ENCODE data around the gene PLEKHH2.
"Not testable (repeated sequence)": the region's sequence is repeated elsewhere in the genome, so short reads cannot be mapped to it uniquely, and the experiment has no call there.

The PLEKHH2 gene

DNA sequence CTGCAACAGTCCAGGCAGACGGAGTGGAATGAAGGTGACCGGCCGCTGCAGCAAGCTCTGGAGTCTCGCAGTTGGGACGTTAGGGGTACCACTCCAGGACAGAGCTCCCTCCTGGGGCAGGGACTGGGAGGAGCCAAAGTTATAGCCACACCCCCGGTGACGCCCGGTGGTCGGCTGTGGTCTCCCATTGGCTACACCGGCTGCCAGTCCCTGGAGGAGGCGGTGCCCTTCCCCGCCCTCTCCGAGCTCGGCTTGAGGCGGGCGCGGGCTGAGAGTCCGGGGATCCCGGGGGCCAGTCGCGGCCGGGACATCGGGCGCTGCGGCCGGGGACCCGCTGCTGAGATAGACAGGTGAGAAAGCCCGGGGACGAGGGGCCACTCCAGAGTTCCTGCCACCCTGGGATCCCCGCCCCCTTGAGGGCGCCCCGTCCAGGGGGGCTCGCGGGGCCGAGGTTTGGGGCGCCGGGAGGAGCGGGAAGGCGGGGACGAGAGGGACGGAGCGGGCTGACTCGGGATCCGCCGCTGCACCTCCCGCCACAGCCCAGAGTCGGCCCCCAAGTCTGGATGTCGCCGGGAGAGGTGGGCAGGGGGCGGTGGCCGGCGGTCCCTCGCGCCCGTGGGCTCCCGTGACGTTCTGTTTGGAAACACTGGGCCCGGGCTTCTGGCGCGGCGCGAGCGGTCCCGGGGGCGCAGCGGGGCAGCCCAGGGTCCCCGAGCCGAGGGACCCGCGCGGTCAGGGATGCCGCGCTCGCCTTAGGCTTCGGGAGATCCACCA is at the start of gene PLEKHH2:
Gene PLEKHH2 (plus strand): TSS at position 231 of the 774 bp plus-strand sequence. CDS start 7,414 bp downstream, outside the sequence.
- no peak for DNase-seq

DNA sequence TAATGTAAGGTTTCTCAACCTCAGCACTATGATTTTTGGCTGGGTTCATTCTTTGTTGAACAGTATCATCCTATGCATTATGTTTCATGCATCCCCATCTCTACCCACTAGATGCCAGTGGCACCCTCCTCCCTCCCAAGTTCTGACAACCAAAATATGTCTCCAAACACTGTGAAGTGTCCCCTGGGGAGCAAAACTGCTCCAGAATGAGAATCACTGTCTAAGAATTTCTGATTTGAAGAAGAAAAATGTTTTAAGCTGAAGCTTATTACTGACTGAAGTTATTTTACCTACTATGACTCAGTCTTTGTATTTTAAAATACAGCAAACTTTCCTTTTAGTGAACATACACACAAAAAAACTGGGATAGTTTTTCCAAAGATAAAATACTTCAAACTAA is 44.6 kb upstream of the PLEKHH2 start:
- DNase-seq = no peak

DNA sequence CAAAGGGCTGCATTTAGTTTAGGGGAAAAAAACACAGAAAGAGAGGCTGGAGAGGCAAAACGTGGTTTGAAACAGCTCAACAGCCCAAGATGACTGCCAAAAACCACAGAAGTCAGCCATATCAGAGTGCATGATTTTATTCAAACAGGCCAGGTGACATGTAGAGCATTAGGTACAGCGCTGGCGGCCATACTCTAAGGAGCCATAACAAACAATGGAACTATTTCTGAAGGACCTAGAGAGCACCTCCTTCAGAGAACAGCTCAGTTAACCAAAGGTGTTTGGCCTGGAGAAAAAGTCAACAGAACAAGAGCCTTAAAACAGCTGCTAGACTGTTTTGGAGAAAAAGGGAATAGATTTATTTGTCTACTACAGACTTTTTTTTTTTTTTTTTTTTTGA is 43.8 kb upstream of the PLEKHH2 start:
- DNase-seq = no peak

DNA sequence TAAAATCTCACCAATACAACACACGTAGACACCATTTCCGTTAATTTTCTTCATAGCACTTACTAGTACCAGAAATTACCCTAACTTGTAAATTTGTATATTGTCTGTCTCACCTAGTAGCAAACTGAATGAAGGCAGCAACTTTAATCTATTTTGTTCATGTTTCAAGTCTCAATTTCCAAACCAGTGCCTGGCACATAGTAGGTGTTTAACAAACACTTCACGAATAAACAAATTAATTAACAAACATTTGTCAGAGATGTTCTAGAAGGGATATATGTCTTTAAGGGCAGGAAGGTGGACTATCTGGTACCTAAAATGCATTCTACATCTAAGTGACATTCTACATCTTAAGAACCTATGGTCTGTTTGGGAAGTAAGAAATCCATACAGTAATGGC is 42.2 kb upstream of the PLEKHH2 start:
- DNase-seq = no peak

DNA sequence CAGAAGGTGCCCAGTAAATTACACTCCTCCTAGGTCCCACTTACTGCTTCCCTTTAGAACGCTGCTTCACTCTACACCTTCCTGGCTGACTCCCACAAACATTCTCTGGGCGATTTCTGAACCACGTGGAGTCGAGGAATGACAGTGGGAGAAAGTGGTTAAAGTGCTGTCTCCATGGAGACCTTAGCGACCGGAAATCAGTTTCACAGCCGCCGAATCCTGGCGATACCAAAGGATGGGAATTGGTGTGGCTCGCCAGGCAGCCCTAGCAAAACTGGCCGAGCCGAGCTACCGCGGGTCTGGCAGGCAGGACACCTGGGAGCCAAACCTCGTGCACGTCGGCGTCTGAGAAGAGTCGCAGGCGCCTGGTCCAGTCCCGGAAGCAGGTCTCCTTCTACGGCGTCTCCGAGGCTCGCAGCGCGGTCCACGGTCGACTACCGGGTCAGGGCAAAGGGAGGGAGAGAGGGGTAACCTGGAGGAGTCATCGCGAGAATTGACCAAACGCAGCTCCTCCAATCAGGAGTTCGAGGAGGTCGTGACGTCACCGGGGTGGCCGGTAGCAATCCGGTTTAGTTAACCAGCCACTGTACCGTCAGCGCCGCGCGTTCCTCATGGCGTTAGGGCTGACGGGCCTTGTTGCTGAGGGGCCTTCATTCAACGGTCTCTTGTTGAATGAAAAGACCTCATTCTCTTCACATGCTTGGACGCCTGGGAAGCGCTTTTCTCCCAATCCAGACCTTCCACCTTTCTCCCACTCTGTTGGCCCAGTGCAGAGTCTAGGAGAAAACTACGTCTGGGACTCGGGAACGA is 41.3 kb upstream of the PLEKHH2 start, which contains the start of gene THADA:
Gene THADA (minus strand): TSS at position 436 of the 810 bp plus-strand sequence. CDS start 3,646 bp downstream, outside the sequence.
- peak; percentile 94 for DNase-seq

DNA sequence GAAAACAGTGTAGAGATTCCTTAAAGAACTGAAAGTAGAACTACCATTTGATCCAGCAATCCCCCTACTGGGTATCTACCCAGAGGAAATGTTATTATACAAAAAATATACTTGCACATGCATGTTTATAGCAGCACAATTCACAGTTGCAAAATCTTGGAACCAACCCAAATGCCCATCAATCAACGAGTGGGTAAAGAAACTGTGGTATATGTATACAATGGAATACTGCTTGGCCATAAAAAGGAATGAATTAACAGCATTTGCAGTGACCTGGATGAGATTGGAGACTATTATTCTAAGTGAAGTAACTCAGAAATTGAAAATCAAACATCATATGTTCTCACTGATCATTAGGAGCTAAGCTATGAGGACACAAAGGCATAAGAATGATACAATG is 36.5 kb upstream of the PLEKHH2 start:
- DNase-seq = not testable (repeated sequence)

DNA sequence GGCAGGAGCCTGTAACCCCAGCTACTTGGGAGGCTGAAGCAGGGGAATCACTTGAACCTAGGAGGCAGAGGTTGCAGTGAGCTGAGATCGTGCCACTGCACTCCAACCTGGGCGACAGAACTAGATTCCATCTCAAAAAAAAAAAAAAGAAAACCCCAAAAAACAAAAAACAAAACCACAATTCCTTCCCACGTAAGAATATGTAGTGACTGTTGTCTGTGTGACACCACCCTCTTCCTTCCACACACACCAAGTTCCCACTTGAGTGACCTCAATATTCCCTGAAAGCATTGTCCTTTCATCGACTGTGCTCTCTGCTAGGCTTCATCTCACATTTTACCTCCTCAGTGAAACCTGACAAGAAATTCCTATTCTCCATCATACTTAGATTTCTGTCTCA is 32.4 kb upstream of the PLEKHH2 start:
- DNase-seq = no peak

DNA sequence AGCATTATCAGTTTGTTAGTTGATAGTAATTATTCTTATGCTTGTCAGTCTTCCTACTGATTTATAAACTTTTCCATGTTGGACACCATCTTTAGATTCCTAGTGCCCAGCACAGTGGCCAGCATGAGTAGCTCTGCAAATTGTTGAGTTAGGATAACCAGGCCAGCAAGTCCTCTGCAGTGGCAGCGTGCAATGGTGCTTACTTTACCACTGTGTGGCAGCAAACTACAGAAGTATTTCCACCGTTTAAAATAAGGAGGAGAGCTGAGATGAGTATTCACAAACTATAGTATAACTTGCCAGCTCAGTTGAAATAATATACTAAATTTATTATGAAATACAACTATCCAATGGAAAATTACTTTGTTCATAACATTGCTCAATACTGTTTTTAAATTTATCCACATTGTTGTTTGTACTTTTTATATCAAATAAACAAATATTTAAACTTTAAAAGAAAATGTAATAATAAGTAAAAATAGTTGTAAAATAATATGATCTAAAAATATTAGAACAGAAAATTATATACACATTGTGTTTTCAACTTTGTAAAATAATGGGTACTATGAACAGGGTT is 31.9 kb upstream of the PLEKHH2 start:
- DNase-seq = peak; percentile 28

DNA sequence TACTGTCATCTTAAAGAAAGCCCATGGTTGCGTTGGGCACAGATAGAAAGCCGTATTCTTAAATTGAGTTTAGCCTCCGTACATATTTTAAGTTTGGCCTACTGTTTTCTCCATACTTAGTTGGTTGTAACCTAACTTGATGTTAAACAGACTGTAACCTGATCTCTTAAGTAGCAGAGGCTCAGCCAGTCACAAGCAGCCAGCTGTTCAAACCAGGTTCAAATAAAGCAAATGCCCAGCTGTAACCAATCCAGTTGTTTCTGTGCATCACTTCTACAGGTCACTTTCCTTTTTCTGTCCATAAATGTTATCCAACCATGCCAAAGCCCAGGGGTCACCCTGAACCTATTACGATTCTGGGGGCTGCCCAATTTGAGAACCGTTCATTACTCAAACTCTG is 31.2 kb upstream of the PLEKHH2 start:
- DNase-seq = no peak

DNA sequence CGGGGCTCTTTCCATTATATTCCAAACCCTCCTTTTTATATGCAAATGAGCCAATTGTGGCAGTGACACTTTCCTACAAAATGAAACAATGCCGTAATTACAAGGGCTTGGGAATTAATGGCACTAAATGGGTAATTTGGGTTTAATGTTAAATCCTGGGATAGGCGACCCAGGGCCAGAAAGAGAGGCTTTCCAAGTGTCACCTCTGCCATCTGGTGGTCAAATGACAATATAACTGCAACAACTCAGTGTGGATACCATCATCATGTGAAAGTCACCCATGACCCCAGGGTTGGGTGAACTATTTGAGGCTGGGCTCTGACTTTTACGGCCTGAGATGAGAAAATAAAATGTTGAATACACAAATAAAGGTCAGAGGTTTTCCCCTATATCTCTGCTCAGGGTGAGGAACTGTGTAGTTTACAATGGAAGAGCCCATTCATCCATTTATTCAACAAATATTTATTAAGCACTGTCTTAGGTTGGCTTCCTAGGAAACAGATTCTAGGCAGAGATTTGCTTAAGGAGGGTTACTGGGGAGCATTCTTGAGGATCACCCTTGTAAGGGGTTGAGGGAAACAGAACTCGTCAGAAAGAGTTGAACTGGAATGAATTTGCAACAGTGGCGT is 27.7 kb upstream of the PLEKHH2 start:
- DNase-seq = no peak

DNA sequence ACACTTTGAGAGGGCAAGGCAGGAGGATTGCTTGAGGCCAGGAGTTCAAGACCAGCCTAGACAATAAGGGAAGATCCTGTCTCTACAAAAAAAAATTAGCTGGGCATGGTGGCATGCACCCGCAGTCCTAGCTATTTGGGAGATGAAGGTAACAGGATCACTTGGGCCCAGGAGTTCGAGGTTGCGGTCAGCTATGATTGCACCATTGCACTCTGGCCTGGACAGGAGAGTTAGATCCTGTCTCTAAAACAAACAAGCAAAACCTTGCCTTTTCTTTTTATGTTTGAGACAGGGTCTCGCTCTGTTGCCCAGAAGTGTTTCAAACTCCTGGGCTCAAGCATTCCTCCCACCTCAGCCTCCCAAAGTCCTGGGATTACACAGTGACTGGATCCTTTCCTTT is 26.7 kb upstream of the PLEKHH2 start:
- DNase-seq = no peak

DNA sequence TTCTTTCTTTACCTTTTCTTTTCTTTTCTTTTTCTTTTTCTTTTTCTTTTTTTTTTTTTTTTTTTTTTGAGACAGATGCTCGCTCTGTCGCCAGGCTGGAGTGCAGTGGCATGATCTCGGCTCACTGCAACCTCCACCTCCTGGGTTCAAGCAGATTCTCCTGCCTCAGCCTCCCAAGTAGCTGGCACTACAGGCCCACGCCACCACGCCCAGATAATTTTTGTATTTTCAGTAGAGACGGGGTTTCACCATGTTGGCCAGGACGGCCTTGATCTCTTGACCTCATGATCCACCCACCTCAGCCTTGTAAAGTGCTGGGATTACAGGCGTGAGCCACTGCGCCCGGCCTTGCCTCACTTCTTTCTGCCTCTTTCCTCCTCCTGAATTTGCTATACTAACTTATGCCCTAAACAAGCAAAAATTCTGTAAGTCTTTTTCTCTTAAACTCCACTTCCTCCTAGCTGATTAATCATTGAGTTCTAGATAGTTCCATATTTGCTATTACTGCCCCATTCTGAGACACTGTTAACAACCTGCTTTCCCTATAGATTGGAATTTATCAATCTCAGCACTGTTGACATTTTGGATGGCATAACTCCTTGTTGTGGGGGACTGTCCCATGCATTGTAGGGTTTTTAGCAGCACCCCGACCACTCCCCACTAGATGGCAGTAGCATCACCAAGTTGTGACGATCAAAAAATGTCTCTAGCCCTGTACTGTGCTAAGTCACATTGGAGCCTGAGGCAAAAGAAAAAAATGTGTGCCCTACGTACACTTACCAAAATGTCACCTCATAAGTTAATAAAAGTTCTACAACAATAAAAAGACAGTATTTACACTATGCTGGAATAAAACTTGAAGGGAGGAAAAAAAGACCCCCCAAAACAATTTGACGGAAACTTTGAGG is 24.8 kb upstream of the PLEKHH2 start:
- peak; percentile 81 for DNase-seq

DNA sequence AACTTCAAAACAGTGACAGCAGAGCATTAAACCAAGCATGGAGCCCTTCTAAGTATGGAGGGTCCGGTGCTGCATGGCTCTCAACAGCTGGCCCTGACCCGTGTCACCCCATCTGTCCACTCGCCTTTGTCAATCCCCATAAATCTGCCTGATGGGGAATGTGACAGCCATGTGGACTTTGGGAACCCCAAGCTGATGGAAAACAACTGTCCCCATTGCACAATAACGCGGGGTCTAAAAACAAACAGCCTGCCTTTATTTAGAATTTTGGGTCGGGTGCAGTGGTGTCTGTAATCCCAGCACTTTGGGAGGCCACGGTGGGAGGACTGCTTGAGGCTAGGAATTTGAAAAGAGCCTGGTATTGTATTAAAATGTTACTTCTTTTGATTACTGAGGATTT is 24.1 kb upstream of the PLEKHH2 start:
- no peak for DNase-seq

DNA sequence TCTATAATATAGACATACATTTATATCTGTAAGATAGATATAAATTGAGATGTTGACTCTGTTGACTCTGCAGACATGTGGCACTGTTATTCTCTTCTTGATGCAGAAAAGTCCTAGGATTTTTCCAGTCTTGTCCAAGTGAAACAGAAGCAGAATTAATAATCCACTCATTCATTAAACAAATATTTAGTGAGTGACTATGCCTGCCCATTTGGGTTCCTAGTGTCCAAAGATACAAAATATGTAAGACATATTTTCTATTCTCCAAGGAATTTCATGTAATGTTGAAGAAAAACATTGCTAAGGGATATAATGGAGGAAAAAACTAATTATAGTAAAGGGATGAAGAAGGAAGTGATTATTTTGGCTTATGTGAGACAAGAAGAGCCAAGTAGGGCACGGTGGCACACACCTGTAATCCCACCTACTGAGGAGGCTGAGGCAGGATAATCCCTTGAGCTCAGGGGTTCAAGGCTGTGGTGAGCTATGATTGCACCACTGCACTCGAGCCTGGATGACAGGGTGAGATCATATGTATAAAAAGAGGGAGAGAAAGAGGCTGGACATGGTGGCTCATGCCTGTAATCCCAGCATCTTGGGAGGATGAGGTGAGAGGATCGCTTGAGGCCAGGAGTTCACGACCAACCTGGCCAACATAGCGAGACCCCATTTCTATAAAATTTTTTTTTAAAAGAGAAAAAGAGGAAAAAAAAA is 19.9 kb upstream of the PLEKHH2 start:
- no peak for DNase-seq

DNA sequence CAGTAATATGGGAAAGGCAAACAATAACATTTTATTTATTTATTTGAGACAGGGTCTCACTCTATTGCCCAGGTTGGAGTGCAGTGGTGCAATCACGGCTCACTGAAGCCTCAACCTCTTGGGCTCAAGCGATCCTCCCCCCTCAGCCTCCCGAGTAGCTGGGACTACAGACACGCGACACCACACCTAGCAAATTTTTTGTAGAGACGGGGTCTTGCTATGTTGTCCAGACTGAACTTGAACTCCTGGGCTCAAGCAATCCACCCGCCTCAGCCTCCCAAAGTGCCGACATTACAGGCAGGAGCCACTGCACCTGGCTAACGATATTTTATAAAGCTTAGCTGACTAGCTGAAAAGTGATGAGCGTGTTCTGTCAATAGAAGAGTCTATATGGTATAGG is 17.5 kb upstream of the PLEKHH2 start:
- no peak for DNase-seq

DNA sequence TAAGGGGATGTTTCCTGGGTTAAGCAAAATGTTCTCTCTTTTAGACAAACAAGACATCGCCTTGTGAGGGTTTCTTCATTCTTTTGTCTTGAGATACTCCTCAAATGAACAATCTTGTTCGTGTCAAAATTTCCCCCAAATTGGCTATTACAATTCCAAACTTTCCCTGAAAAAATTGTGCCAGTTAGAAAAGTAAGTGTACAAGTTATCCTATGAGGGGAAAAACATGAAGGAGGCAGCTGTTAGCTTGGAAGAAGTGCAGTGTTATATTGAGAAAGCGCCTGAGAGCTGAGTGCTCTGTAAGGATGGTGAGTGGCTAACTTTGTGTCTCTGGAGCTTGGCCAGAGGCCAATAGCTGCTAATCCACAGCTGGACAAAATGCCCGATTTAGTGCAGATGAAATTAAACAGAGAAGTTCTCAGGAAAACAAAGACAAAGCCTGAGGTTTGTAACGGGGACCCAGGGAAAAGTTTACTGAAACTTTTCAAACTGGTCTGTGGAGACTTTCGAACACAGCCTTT is 14.1 kb upstream of the PLEKHH2 start:
- DNase-seq = no peak

DNA sequence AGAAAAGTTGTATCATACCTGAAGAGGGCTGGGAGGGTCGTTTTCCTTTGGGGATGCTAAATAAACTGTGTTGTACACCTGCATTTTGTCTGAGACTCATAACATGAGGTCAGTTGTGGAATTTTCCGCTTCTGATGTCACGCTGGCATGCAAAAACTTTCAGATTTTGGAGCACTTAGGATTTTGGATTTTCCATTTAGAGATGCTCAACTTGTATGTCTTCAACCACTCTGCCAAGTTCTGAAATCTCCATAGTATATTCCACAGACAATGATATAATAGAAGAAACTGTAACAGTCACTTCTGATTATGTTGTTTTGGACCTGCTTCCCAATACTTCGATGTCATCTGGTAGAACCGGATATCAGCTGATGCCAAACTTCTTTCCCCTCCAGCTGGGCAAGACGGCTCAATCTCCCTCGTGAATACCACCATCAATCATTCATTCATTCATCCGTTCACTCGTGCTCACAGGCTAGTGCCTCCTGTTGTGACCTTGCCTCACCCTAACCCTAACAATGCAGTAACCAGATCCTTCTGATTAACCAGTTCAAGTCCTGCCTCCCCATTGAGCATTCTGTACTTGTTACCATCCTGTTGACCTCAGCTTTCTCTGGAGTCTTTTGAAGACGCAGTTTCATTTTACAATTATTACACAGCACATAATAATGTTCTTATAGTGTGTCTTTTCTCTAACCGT is 5.3 kb upstream of the PLEKHH2 start:
- DNase-seq = no peak

DNA sequence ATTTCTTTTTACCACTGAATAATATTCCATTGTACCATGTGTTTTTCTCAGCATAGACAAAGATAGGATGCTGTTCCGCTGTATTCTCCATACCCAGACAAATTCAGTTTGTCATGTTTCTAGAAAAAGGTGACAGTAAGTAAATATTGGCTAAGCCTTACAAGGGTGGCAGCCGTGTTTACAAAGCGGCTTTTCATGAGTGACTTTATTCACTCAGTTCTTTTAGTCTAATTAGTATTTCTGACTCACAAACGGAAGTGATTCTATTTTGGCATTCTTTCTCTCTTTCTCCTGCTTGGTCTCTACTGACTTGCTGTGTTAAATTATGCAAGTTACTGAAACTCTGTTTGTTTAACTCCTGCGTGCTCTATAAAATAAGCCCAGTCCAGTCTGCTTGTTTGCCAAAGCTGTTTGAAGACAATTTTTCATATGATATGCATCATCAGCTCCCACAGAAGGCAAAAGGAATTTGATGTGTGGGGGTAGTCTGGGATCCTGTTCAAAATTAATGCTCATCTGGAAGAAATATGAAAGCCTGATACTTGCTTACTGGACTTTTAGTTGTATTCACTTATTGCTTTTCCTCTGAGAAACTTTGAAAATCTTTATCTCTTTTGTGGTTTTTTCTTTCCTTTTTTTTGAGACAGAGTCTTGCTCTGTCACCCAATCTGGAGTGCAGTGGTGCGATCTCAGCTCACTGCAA is 2.3 kb upstream of the PLEKHH2 start:
- DNase-seq = no peak

DNA sequence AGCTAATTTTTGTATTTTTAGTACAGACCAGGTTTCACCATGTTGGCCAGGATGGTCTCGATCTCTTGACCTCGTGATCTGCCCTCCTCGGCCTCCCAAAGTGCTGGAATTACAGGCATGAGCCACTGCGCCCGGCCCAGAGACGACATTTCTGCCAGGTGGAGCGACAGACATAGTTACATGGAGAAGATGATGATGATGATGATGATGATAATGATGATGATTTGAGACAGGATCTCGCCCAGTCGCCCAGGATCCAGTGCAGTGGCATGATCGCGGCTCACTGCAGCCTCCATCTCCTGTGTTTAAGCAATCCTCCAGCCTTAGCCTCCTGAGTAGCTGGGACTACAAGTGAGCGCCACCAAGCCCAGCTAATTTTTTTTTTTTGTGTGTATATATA is 907 bp upstream of the PLEKHH2 start:
- DNase-seq = not testable (repeated sequence)

DNA sequence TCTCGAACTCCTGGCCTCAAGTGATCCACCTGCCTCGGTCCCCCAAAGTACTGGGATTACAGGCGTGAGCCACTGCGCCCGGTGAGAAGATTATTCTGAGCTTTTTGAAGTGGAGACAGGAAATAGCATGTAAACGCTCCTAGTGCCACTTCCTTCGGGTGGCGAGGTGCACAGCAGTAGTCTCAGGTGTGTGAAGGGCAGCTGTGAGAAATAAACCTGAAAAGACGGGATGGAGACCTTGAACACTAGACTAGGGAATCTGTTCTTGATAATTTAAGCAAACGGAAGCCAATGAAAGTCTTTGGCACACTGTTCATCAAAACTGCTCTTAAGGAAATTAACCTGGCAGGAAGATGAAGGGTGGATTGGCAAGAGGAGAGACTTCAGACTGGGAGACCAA is 439 bp upstream of the PLEKHH2 start:
- no peak for DNase-seq
